MG63 (cell line): Measurements from ENCODE around the gene NCK2. TPM values are rescaled to one million over a fixed set of nuclear protein-coding genes. Genes with fewer than 3 reads are reported as not detected.

Experiments used
- DNase-seq: peaks from one replicate; pipeline ENCODE4 v3.0.0-alpha.2; 2020
- H3K27me3 ChIP-seq: fragments of 250-450 bp; sonication (Bioruptor Pico); 2 replicates; pipeline ENCODE4 v1.5.1; 2020; ENCODE audit warnings: mild to moderate bottlenecking, moderate library complexity
- H3K36me3 ChIP-seq: fragments of 250-450 bp; sonication (Bioruptor Pico); 2 replicates; pipeline ENCODE4 v1.5.1; 2020; ENCODE audit warnings: mild to moderate bottlenecking, moderate library complexity
- H3K4me3 ChIP-seq: fragments of 250-450 bp; sonication (Bioruptor Pico); 2 replicates; pipeline ENCODE4 v1.5.1; 2020; ENCODE audit warnings: mild to moderate bottlenecking, moderate library complexity
- H3K9me3 ChIP-seq: fragments of 250-450 bp; sonication (Bioruptor Pico); 2 replicates; pipeline ENCODE4 v1.5.1; 2020; ENCODE audit warnings: mild to moderate bottlenecking, moderate library complexity
- total RNA-seq: library from RNA; depleted of rRNA; stranded (reverse); fragments of >200 nt; shearing (Covaris generic); gene quantifications from 2 replicates; pipeline ENCODE4 v1.2.3, GENCODE V29; 2014; ENCODE audit warnings: low replicate concordance

The NCK2 gene
- total RNA-seq, 1 experiment from 2014 or later: 23.4 TPM

DNA sequence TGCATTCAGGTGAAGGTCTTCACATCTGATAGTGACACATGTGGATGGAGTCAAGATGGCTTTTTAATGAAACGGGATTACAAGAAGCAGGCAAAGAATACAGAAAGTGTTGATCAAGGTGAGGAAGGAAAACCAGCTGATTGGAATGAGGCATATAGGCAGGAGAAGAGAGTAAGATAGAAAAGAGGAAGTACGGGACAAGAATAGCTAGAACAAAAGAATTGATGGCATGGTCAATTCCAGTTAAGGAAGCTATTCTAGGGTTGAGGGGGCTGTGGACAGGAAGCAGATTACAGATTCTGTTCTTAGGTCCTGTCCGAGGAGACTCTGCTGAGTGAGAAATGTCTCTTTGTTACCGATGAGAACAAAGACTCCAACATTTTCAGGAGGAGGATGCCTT, 13.2 kb upstream of the NCK2 start:
- Histone ChIP-seq H3K4me3 (no peak overlapping the region), H3K27me3 (no peaks in the 10 kb centered on the region; the same call in none of the 2 replicates), H3K9me3 (no peaks in the 10 kb centered on the region; the same call in 1 of the 2 replicates), H3K36me3 (no peaks in the 10 kb centered on the region)
- DNase-seq: no peak

- Histone ChIP-seq H3K9me3 (no peaks in the 10 kb centered on the region; the same call in 1 of the 2 replicates), H3K36me3 (no peaks in the 10 kb centered on the region), H3K4me3 (no peak overlapping the region), H3K27me3 (no peaks in the 10 kb centered on the region; the same call in none of the 2 replicates)
- DNase-seq: no peak
These were observed 12.6 kb upstream of the NCK2 start for GRCh38 chr2:105732101-105732500.

- H3K27me3 ChIP-seq: no peaks in the 10 kb centered on the region; the same call in none of the 2 replicates
- no peaks in the 10 kb centered on the region; the same call in 1 of the 2 replicates for H3K9me3 ChIP-seq
- H3K36me3 ChIP-seq: no peaks in the 10 kb centered on the region
- DNase-seq: no peak
- H3K4me3 ChIP-seq: no peak overlapping the region
These were observed 11.6 kb upstream of the NCK2 start for GRCh38 chr2:105732955-105733607.

DNA sequence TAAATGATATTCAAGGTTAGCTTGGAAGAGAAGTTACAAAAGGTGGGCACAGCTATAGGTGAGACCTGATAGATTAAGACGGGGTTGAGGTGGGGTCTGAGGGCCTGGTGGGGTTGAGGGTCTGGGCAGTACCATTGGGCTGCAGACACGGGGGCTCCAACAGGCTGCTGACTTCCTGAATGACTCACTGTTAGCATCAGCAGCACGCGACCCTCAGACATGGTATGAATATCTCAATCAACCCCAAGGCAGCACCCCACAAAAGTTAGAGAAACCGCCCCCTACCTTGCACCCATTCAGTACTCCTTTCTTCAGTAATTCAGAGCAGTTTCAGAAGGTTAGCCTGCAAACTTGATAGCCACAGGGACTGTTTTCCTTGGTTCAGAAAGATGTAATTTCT, 10.8 kb upstream of the NCK2 start:
- H3K36me3 ChIP-seq: no peaks in the 10 kb centered on the region
- no peaks in the 10 kb centered on the region; the same call in none of the 2 replicates for H3K27me3 ChIP-seq
- H3K4me3 ChIP-seq: no peak overlapping the region
- no peak for DNase-seq
- H3K9me3 ChIP-seq: no peaks in the 10 kb centered on the region; the same call in 1 of the 2 replicates

DNA sequence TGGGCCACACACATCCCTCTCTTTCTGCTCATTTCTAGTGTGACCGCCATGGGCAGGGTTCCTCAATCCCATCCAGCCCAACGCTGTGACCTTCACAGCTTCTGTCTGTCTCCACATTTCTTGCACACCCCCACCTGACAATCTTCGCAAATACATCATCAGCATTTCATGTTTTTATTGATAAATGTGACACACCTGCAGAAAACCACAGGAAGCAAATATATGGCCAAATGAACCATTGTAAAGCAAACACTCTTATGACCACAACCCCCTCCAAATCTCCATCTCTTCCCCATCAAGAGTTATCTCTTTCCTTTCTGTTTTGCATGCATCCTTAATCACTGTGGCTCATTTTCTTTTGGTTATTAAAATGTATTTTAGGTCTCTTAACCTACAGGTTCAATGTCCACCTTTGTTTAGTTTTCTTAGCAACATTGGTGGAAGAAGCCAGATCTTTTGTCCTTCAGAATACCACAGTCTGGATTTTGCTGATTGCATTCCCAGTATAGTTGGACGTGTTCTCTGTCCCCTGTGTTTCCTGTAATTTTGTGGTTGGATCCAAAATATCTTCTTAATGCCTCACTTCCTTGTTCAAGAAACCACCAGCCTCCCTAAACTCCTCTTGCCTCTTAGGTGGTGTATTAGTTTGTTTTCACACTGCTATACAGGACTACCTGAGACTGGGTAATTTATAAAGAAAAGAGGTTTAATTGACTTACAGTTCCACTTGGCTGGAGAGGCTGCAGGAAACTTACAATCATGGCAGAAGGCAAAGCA, 9.8 kb upstream of the NCK2 start:
- no peaks in the 10 kb centered on the region for H3K36me3 ChIP-seq
- H3K4me3 ChIP-seq: no peak overlapping the region
- H3K9me3 ChIP-seq: no peaks in the 10 kb centered on the region; the same call in 1 of the 2 replicates
- no peaks in the 10 kb centered on the region; the same call in 1 of the 2 replicates for H3K27me3 ChIP-seq
- DNase-seq: no peak

DNA sequence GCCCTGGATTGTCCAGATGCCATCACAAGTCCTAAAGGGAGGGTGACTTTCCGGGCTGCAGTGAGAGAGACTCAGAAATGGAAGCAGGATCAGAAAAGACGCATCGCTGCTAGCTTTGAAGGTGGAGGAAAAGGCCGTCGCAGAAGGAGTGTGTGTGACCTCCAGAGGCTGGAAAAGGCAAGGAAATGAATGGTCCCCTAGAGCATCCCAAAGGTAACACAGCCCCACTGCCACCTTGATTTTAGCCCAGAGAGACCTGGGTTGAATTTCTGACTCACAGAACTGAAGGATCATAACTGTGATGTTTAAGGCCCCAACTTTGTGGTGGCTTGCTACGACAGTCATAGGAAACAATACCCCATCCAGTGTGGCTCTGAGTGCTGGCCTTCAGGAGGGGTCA, 8.6 kb upstream of the NCK2 start:
- no peaks in the 10 kb centered on the region; the same call in 1 of the 2 replicates for H3K27me3 ChIP-seq
- no peaks in the 10 kb centered on the region for H3K36me3 ChIP-seq
- H3K9me3 ChIP-seq: no peaks in the 10 kb centered on the region
- H3K4me3 ChIP-seq: no peak overlapping the region
- no peak for DNase-seq

DNA sequence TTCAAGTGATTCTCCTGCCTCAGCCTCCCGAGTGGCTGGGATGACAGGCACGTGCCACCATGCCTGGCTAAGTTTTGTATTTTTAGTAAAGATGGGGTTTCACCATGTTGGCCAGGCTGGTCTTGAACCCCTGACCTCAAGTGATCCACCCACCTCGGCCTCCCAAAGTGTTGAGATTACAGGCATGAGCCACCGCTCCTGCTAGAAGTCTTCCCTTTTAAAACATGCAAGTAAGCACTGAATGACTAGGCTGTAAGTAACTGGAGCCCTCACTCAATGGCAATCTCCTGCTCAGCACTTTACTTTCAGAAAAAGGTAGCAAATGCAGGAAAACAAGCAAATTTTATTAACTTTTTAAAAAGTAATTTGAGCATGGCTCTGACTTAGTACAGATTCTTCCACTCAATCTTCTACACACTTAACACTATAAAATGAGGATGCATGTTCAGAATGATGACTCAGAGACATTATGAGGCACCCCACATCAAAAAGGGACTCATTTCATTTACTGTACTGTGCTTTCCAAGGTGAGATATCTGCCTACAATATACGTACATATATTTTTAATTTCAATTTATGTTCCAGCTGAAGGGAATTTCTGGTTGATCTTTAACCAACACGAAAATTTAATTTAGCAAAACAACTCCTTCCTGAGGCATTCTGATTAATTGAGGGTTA, 6.6 kb upstream of the NCK2 start:
- Histone ChIP-seq H3K9me3 (no peaks in the 10 kb centered on the region), H3K27me3 (no peaks in the 10 kb centered on the region), H3K4me3 (no peak overlapping the region), H3K36me3 (no peaks in the 10 kb centered on the region)
- DNase-seq: no peak

- H3K27me3 ChIP-seq: no peaks in the 10 kb centered on the region
- DNase-seq: no peak
- no peak overlapping the region for H3K4me3 ChIP-seq
- no peaks in the 10 kb centered on the region for H3K36me3 ChIP-seq
- H3K9me3 ChIP-seq: no peaks in the 10 kb centered on the region
These were observed 6.0 kb upstream of the NCK2 start for GRCh38 chr2:105738658-105739241.

- Histone ChIP-seq H3K36me3 (no peaks in the 10 kb centered on the region), H3K27me3 (no peaks in the 10 kb centered on the region), H3K9me3 (no peaks in the 10 kb centered on the region), H3K4me3 (no peak overlapping the region)
- DNase-seq: no peak
These were observed 5.3 kb upstream of the NCK2 start for GRCh38 chr2:105739426-105739825.

DNA sequence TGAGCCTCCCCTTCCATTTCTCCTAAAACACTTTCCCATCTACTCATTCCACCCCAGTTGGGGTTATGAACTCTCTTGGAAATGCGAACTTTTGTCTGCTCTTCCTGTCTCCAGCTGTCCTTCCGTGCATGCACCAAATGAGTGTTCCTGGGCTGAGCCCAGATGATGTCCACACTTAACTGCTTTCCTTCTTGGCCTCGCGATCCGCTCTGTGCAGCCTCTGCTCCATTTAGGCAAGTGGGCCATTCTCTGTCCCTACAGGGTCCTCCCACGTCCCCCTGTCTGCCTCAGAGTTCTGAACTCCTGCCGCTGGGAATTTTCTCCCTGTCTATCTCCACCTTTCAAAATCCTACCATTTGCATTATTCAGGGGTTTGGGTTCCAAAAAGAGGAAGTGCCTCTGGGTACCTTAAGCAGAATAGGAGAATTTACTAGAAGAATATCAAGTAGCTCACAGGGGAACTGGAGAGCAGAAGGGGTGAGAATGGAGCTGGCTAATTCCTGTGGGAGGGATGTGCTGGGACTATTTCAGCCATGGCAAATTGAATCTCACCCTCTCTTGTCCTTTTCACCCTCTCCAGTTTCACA, 4.7 kb upstream of the NCK2 start:
- no peak for DNase-seq

GRCh38 chr2:105741174-105741573, 3.5 kb upstream of the NCK2 start:
- Histone ChIP-seq H3K27me3 (no peaks in the 10 kb centered on the region), H3K4me3 (no peak overlapping the region), H3K36me3 (no peaks in the 10 kb centered on the region), H3K9me3 (no peaks in the 10 kb centered on the region)
- DNase-seq: no peak

More for the DNA sequence above, 4.7 kb upstream of the NCK2 start:
- Histone ChIP-seq H3K4me3 (no peak overlapping the region), H3K9me3 (no peaks in the 10 kb centered on the region), H3K27me3 (no peaks in the 10 kb centered on the region), H3K36me3 (no peaks in the 10 kb centered on the region)

DNA sequence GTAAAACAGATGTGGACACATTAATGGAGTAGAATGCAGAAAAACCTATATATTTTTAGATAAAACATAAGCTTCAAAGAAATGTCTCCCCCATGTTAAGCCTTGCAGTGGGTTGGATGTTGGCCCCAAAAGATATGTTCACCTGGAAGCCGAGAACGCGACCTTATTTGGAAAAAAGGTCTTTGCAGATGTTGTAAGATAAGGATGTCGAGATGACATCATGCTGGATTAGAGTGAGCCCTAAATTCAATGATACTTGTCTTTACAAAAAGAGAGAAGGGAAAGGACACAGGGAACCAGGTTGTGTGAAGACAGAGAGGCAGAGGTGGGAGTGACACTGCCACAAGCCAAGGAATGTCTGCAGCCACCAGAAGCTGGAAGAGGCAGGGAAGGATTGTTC, 3.1 kb upstream of the NCK2 start:
- no peaks in the 10 kb centered on the region for H3K27me3 ChIP-seq

DNA sequence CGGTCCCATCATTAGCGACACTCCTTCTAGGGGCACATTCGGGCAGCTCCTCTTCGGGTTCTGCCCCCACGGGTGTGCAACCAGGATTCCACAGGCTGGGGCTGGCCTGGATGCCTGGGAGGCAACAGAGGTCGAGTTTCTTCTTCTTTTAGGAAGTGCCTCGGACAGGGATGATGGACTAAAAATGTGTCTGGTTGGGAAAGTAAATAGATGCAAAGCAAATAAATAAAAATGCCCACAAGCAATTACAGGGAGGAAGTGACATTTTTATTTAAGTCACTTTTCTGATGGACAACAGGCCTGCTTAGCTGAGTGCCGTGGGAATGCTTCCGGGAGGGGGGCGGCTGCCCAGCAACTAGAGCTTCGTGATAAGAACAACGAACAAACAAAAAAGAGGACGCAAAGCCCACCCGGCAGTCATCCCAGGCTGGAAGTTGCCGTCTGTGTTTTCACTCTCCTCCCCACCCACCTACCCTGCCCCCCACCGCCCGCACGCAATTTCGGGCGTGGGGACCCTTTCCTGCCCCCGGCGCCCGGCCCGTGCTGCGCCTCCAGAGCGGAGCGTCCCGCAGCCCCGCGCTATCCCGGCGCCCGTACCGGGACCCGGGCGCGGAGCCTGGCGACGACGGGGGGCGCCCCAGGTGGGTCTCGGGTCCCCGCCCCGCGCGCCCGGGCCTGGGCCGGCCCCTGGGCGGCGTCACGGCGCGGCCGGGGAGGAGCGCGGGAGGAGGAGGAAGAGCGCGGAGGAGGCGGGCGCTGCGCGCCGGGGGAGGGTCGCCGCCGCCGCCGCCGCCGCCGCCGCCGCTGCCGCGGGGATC, 412 bp upstream of the NCK2 start:
- no peaks in the 10 kb centered on the region for H3K27me3 ChIP-seq
- DNase-seq: peak; percentile 56

More for the DNA sequence above, 3.1 kb upstream of the NCK2 start:
- H3K4me3 ChIP-seq: no peak overlapping the region
- DNase-seq: no peak
- no peaks in the 10 kb centered on the region for H3K9me3 ChIP-seq
- no peaks in the 10 kb centered on the region; the same call in 1 of the 2 replicates for H3K36me3 ChIP-seq

DNA sequence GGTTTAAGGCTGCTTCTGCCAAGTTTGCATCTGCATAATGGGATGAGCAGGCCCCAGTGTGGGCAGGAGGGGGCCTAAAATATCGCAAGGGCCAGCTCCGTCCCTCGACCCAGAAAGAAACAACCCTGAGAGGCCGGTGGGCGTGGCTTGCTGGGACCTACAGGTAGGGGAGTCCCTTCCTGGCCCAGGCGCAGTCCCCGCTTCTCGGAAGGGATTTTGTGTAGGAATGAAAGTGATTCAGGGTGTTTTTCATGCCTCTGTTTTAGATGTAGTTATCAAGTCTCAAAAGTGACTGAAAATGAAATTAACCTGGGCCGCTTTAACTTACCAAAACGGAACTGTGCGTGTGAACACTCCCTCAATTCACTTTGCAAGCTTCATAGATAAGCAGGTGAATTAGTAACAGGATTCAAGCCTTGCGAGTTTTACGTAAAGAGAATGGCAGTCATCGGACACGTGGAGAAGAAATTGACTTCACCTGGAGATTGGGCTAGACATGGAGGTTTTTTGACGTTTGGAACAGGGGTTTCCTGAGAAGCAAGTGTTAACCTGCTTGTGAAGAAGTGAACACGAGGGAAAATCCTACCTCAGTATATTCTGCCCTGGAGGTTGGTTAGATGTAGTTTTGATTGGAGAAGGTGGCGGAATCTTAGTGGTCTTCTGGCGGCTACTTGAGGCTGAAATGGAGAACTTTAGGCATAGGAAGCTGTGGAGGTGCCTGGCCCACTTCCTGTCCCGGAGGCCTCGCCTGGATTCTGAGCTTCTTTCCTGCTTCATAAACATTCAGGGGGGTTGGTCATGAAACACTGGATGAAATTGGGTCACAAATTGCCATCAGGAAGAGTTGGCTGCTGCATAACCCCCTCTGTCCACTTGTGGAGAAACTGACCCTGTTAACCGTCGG, 1.7 kb downstream of the NCK2 start:
- DNase-seq: no peak
- H3K36me3 ChIP-seq: peaks cover 3% of the 10 kb centered on the region; the same call in 1 of the 2 replicates
- no peaks in the 10 kb centered on the region for H3K9me3 ChIP-seq
- peak overlapping the region; percentile 57 for H3K4me3 ChIP-seq
- H3K27me3 ChIP-seq: no peaks in the 10 kb centered on the region

More for the DNA sequence above, 412 bp upstream of the NCK2 start:
- Histone ChIP-seq H3K9me3 (no peaks in the 10 kb centered on the region), H3K4me3 (peak overlapping the region; percentile 41), H3K36me3 (peaks cover 3% of the 10 kb centered on the region; the same call in 1 of the 2 replicates)
